LHCN-M2 (cell line): ENCODE measurements around the gene MUC2. TPM values are rescaled to one million over a fixed set of nuclear protein-coding genes. Genes with fewer than 3 reads are reported as not detected.
A peak's percentile ranks its signal among the peaks of the same experiment; 100 is the strongest.

Experiments used
- DNase-seq: peaks from one replicate; pipeline ENCODE4 v3.0.0-alpha.2; 2012; ENCODE audit warnings: low read depth
- total RNA-seq: library from RNA; depleted of rRNA; stranded (reverse); fragments of >200 nt; gene quantifications from 2 replicates; pipeline ENCODE4 v1.2.3, GENCODE V29; 2014

MUC2 gene
- total RNA-seq, 1 experiment from 2014 or later, result not detected

DNA sequence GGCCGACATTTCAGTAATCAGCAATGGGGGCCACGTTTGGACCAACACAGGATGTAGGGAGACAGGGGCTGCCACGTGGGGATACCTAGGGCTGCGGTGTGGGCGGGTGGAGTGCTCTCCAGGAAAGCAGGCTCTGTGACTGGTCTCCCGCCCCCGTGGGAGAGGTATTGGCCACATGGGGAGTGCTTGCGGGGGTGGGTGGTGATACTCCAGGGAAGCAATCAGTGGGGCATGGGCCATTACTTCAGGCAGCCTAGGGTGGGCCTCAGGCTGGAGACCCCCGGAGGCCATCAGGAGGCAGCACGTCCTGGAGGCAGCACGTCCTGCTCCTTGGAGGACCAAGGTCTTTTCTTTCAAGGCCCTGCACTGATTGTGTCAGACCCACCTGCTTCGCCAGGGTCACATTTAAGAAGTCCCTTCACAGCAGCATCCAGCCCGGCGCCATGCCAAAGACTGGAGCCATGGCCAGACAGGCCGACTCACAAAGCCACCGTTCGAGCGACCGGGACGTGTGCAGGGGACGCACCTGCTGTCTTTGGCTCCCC, 3.0 kb upstream of the MUC2 start:
- no peak for DNase-seq

GRCh38 chr11:1072116-1072820, 2.4 kb upstream of the MUC2 start:
- peak; percentile 7 for DNase-seq

- DNase-seq, result no peak
Observed at GRCh38 chr11:1072821-1073231, 1.8 kb upstream of the MUC2 start.

DNA sequence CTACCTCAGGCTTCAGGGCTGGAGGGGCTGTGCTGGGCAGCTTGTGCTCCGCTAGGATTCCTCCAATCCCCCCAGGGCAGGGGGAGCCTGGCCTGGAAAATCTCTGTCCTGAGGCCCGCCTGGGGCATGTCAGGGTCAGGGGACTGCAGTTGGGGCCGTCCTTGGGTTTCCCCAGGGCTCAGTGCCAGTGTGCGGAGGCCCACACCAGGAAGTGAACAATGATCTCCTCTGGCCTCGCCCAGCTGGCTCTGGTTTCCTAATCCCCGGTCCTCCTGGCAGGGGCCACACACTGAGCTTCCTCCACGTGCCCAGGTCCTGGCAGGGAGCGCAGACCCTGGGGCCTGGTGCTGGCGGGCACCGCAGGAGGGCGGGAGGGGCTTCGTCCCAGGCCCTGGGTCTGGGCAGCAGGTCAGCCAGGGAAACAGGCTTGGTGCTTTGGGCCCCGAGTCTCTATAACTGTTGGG, 1.4 kb upstream of the MUC2 start:
- peak; percentile 14 for DNase-seq

DNA sequence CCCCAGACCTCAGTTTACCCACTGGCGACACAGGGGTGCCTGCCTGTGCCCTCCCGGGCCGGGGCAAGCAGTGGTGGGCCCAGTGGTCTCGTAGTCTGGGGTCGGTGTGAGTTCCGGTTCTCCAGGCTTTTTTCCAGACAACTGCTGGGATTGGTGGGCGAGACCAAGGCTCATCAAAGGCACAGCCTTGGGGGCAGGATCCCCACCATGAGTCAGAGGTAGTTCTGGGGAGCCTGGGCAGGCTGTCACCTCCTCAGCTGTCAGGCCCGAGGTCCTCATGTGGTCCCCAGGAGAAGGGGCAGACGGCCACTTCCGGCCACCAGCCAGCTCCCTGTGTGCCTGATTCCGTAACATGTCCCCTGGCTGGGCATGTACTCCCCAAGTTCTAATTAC, 827 bp upstream of the MUC2 start:
- DNase-seq, result no peak

DNA sequence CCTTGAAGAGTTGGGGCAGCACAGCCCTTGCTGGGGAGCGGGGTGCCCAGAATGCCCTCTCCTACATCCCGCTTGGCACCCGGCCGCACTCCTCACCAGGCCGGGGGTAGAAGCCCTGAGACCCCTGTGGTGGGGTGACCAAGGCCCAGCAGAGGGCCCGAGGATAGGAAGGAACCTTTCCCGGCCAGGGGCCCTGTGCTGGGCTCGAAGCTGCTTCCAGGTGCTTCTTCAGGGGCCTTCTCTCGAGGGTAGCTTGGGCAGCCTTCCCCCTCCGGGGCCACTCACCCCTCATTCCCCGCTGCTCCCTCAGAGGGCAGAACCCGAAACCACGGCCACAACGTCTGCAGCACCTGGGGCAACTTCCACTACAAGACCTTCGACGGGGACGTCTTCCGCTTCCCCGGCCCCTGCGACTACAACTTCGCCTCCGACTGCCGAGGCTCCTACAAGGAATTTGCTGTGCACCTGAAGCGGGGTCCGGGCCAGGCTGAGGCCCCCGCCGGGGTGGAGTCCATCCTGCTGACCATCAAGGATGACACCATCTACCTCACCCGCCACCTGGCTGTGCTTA, 752 bp downstream of the MUC2 start:
- no peak for DNase-seq

- DNase-seq, result no peak
Observed at GRCh38 chr11:1076061-1076665, 1.5 kb downstream of the MUC2 start.

DNA sequence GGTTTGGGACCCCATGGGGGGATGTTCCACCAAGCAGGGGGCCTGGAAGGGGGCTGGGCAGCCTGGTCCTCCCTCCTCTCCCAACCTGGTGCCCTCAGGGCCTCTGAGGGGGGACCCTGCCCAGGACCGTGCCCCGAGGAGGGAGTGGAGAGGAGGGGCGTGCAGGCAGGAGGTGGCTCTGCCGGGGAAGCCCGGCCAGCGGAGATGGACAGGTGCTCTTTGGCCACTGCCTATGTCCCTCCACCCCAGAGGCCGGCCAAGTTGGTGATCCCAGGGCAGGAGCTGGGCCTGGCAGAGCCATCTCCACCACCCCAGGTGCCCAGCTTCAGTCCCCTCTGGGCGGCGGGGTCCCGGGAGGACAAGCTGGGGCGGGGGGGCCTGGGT, 2.4 kb downstream of the MUC2 start:
- no peak for DNase-seq

DNA sequence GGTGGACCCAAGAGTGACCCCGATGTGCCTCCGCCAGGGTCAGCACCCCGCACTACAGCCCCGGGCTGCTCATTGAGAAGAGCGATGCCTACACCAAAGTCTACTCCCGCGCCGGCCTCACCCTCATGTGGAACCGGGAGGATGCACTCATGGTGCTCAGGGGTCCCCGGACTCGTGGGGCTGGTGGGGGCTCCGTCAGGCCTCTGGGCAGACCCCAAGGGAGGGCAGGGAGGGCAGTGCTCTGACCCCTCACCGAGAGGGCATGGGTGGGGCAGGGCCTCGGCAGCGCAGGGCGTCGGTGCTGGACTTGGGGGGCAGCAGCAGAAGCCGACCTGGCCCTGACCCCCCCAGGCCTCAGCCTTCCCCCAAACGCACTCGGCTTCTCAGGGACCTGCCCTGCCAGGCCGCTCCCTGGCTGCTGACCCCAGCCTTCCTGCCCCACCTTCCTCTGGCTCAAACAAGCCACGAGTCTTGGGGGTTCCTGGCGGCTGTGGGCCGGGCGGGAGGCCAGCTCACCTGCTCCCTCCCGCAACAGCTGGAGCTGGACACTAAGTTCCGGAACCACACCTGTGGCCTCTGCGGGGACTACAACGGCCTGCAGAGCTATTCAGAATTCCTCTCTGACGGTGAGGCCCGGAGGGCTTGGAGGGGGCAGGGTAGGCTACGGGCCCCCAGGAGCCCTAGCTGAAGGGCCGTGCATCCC, 2.9 kb downstream of the MUC2 start:
- no peak for DNase-seq

DNA sequence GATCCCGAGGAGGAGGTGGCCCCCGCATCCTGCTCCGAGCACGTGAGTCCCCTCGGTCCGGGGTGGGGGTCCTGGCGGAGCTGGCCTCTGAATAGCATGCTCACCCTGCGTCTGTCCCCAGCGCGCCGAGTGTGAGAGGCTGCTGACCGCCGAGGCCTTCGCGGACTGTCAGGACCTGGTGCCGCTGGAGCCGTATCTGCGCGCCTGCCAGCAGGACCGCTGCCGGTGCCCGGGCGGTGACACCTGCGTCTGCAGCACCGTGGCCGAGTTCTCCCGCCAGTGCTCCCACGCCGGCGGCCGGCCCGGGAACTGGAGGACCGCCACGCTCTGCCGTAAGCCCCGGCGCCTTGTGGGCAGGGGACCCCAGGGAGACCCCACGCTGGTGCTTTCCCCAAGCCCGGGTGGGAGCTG, 3.5 kb downstream of the MUC2 start:
- DNase-seq, result no peak

GRCh38 chr11:1081601-1082311, 7.1 kb downstream of the MUC2 start:
- DNase-seq, result no peak

DNA sequence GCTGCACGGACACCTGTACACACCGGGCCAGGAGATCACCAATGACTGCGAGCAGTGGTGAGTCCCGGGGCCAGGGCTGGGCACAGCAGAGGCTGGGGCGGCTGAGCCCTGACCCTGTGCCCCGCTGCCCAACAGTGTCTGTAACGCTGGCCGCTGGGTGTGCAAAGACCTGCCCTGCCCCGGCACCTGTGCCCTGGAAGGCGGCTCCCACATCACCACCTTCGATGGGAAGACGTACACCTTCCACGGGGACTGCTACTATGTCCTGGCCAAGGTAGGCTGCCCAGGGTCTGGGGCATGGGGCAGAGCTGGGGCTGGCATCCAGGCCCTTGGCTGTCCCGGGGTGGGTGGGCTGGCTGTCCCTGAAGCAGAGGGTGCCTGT, 7.7 kb downstream of the MUC2 start:
- DNase-seq, result no peak

GRCh38 chr11:1082728-1083620, 8.3 kb downstream of the MUC2 start:
- no peak for DNase-seq

DNA sequence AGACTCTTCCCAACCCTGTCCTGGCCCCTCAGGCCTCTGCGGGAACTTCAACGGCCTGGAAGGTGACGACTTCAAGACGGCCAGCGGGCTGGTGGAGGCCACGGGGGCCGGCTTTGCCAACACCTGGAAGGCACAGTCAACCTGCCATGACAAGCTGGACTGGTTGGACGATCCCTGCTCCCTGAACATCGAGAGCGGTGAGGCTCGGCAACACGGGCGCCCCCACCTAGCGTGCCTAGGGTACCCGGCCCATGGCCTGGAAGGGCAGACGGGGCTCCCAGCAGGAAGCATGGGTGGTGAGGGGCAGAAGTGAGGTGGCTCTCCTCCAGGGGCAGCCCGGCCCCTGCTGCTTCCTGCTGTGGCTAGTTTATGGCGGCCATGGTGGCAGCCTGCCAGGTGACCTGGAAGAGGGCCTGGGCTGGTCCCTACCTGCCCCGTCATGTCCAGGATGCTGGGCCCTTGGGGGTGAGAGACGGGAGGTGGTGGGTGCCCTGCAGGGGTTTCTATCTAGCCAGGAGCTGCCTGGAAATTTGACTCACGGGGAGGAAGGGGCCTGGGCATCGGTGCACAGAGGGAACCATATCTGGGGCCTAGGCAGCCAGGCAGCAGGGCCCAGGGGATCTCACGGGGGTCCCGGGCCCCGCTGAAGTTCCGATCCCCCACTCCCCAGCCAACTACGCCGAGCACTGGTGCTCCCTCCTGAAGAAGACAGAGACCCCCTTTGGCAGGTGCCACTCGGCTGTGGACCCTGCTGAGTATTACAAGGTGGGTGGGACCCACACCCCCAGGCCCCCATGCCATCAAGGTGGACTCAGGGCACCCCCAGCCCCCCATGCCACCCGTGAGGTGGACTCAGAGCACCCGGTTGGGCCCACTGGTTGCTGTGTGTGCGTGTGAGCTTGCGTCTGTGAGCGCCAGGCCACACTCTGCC, 9.2 kb downstream of the MUC2 start:
- no peak for DNase-seq

DNA sequence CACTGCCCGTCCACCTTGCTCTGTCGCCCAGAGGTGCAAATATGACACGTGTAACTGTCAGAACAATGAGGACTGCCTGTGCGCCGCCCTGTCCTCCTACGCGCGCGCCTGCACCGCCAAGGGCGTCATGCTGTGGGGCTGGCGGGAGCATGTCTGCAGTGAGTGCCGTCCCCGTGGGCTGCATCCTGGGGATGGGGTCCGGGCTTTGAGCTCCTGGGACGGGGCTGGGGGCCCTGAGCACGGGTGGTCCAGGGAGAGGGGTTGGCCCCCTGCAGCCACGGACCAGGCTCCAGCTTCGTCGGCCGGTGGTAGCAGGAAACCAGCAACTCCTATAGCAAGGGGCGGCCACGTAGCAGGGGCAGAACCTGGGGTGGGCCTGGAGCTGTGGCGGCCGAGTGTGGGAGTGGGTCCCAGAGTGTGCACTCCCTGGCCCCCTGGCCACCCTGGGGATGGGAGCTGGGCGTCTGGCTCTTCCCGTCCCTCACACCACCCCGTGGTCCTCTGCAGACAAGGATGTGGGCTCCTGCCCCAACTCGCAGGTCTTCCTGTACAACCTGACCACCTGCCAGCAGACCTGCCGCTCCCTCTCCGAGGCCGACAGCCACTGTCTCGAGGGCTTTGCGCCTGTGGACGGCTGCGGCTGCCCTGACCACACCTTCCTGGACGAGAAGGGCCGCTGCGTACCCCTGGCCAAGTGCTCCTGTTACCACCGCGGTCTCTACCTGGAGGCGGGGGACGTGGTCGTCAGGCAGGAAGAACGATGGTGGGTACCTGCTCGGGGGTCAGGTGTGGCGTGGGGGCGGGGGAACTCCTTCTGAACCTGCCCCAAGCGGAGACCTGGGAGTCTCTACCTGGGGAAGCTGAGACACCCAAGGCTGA, 10.1 kb downstream of the MUC2 start:
- DNase-seq, result no peak

GRCh38 chr11:1085440-1086170, 10.9 kb downstream of the MUC2 start:
- DNase-seq, result no peak
